GM12873 (cell line): ENCODE data around the gene USP7.

ENCODE experiments used
- TF ChIP-seq, protein P1 (sequence below): IDR thresholded peaks from 2 replicates; pipeline ENCODE4 v1.5.1; 2012; ENCODE audit warnings: low read depth, mild to moderate bottlenecking, moderate library complexity, low read length, control low read depth; ENCODE audit not compliant: insufficient read depth; ENCODE audit errors: missing control alignments

Gene USP7

DNA sequence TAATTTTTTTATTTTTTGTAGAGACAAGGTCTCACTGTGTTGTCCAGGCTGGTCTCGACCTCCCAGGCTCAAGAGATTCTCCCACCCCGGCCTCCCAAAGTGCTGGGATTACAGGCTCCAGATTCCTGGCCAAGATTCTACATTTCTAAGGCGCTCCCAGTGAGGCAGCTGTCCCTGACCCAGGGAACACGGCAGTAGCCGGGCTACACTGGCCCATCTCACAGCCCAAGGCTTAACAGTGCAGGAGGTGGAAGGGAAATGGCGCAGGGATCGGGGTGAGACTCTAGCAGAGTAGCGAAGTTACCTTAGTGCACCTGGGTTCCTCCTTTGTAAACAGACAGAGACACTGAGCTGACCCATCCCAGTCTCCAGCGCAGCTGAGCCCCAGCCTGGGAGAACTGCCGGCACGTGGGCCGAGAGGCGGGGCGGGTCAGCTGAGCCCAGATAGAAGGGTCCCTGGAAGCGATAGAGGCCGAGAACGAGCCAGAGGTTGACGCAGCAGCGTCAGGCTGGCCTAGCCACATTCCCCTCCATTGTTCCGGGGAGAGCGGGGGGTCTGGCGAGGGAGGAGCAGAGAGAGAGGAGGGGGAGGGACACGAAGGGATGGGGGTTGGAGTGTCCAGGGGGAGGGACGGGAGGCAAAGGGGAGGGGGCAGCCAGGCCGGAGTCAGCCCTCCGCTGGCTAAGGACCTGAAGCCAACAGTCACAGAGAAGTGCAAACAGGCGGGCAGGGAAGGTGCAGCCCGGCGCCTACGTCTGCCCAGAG is 97.4 kb downstream of the USP7 start:
- TF ChIP-seq, protein P1, sequence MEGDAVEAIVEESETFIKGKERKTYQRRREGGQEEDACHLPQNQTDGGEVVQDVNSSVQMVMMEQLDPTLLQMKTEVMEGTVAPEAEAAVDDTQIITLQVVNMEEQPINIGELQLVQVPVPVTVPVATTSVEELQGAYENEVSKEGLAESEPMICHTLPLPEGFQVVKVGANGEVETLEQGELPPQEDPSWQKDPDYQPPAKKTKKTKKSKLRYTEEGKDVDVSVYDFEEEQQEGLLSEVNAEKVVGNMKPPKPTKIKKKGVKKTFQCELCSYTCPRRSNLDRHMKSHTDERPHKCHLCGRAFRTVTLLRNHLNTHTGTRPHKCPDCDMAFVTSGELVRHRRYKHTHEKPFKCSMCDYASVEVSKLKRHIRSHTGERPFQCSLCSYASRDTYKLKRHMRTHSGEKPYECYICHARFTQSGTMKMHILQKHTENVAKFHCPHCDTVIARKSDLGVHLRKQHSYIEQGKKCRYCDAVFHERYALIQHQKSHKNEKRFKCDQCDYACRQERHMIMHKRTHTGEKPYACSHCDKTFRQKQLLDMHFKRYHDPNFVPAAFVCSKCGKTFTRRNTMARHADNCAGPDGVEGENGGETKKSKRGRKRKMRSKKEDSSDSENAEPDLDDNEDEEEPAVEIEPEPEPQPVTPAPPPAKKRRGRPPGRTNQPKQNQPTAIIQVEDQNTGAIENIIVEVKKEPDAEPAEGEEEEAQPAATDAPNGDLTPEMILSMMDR: no peak

DNA sequence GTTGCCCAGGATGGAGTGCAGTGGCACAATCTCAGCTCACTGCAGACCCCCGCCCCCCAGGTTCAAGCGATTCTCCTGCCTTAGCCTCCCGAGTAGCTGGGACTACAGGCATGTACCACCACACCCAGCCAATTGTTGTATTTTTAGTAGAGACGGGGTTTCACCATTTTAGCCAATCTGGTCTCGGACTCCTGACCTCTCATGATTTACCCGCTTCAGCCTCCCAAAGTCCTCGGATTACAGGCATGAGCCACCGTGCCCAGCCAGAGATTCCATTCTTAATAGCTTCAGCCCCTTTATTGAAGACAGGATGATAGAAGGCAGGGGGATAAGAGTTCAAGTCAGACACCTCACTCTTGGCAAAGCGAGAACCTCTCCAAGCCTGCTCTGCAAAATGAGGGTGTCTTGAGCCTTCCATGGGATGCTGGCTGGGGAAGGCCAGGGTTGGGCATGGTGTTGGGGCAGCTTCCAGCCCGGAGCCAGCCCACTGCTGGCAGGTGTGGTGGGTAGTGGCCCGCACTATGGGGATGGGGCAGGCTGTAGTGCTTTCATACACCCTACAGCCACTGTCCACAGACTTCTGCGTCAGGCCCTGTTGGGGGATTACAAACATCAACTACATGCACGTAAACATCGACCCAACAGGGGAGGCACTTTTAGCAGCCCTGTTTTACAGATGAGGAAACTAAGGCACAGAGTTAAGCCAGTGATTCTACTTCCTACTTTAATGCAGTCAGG is 98.4 kb downstream of the USP7 start:
- TF ChIP-seq, protein P1: no peak

DNA sequence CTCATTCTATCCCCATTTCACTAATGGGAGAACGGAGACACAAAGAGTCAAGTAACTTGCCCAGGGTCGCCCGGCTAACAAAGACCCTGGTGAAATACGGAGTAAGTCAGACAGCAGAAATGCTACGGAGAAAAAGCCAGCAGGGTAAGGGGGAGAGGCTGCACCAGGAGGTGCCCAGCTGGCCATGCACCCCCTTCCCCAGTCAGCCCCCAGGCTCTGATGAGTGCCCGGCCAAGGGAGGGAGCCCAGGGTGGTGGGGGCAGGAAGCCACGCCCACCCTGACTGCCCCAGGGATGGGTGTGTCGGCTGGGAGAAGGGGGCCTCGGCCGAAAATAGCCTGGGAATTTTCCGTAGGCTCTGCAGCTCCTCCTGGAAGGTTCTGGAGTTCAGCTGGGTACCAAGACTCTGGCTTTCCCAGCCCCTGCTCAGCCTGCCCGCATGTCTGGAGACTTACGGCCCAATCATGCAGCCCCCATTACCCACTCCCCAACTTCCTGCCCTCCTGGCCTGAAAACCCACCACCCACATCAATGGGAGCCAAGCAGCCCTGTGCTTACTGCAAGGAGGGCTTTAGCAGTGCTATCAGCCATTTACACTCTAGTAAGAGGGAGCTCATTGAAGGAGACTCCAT is 99.1 kb downstream of the USP7 start:
- TF ChIP-seq, protein P1: no peak

DNA sequence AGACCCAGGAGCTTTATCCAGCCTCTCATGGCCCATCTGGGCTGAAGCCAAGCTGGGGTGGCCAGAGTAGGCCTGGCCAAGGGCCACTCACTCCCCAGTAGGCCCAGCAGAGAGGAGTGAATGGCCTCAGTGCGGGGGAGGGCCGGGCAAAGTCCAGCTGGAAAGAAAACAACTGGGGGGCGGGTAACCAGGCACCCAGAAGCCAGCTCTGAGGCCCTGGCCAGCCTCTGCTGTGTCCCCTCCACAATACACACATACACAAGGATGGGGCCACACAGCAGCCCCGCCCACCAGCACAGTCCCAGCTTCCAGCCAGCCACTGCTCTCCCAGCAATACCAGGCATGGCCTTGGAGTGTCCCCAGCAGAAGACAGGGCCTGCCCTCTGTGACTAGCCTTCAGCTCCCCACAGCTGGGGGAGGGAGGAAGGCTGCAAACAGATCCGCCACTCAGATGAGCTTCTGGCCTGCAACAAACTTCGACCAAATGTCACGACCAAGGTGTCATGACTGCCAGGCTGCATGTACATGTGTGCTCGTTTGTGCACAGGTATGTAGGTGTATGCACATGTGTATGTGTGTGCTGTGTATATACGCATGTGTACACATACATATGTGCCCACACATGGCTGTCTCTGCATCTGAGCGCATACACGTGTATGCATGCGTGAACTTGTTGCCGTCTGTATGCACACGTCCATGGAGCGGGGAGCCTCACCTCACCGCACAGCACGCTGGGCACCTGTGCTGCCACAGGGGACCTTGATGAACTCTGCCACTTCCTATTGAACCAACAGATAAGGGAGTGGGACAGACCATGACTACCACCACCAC is 99.9 kb downstream of the USP7 start:
- TF ChIP-seq, protein P1: no peak

DNA sequence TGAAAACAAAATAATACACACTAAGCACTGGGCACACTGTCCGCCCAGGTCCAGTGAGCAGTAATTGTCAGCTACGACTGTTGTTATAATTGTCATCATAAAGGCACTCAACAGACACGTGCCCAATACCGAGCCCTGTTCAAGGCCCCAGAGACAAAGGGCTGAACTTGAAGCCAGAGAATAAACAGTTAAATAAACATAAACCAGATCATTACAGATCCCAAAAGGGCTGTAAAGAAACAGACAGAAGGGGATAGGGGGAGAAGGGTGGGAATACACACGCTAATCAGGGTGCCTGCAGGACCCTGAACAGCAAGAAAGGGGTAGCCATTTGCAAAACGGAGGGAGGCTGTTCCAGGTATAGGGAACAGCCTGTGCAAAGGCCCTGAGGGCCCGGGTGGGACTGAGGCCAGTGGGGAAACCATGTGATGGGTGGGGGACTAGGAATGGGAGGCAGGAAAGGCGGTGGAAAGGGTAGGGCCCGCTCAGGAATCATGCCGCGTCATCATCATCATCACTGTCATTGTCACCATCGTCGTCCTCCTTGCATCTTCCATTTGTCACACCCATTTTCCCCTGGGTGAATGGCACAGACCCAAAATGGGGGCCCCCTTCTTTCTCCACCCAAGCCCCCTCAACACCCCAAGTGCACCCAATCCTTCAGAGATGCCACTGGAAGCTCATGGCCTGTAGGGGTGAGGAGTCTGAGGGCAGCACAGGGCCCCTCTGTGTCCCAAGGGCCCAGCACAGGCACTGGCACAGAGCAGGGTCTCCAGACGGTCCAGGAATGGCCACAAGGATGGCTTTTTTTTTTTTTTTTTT is 101.2 kb downstream of the USP7 start:
- TF ChIP-seq, protein P1: no peak

DNA sequence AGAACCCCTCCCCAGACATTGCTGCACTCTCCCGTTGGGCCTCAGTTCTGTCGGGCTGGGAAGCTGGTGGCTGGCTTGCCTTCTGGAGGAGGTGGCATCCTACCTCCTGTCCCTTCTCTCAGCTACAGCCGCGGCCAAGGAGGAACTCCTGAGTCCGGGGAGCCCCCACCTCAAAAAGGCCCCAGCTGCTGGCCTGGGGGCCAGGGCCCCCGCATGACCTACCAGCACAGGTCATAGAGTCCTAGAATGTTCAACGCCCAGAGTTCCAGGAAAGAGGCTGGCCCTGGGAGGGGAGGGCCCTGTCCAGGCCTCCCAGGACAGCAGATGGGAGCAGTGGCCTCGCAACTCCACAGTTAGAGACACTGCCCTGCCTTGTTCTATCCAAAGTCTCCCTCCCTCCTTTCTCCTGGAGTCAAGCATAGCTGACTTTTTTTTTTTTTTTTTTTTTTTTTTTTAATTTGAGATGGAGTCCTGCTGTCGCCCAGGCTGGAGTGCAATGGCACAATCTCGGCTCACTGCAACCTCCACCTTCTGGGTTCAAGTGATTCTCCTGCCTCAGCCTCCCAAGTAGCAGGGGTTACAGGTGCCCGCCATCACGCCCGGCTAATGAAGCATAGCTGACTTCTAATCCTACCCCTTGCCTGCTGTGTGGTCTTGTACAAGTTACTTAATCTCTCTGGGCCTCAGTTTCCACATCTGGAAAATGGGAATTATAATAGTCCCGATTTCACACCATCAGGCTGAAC is 102.0 kb downstream of the USP7 start:
- TF ChIP-seq, protein P1: no peak
